Activated CD4-positive, alpha-beta T cell treated with anti-CD3 and anti-CD28 coated beads, Interleukin-2, amount 50 U/mL, for 48 hours (primary cell): Measurements from ENCODE around the gene RABEP1.
A peak's percentile ranks its signal among the peaks of the same experiment; 100 is the strongest.
"Not testable (repeated sequence)": the region's sequence is repeated elsewhere in the genome, so short reads cannot be mapped to it uniquely, and the experiment has no call there.

Experiments used
- DNase-seq, 2 experiments: peaks; one replicate each; pipeline ENCODE4 v3.0.0-alpha.2; 2020

RABEP1 gene, protein sequence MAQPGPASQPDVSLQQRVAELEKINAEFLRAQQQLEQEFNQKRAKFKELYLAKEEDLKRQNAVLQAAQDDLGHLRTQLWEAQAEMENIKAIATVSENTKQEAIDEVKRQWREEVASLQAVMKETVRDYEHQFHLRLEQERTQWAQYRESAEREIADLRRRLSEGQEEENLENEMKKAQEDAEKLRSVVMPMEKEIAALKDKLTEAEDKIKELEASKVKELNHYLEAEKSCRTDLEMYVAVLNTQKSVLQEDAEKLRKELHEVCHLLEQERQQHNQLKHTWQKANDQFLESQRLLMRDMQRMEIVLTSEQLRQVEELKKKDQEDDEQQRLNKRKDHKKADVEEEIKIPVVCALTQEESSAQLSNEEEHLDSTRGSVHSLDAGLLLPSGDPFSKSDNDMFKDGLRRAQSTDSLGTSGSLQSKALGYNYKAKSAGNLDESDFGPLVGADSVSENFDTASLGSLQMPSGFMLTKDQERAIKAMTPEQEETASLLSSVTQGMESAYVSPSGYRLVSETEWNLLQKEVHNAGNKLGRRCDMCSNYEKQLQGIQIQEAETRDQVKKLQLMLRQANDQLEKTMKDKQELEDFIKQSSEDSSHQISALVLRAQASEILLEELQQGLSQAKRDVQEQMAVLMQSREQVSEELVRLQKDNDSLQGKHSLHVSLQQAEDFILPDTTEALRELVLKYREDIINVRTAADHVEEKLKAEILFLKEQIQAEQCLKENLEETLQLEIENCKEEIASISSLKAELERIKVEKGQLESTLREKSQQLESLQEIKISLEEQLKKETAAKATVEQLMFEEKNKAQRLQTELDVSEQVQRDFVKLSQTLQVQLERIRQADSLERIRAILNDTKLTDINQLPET

DNA sequence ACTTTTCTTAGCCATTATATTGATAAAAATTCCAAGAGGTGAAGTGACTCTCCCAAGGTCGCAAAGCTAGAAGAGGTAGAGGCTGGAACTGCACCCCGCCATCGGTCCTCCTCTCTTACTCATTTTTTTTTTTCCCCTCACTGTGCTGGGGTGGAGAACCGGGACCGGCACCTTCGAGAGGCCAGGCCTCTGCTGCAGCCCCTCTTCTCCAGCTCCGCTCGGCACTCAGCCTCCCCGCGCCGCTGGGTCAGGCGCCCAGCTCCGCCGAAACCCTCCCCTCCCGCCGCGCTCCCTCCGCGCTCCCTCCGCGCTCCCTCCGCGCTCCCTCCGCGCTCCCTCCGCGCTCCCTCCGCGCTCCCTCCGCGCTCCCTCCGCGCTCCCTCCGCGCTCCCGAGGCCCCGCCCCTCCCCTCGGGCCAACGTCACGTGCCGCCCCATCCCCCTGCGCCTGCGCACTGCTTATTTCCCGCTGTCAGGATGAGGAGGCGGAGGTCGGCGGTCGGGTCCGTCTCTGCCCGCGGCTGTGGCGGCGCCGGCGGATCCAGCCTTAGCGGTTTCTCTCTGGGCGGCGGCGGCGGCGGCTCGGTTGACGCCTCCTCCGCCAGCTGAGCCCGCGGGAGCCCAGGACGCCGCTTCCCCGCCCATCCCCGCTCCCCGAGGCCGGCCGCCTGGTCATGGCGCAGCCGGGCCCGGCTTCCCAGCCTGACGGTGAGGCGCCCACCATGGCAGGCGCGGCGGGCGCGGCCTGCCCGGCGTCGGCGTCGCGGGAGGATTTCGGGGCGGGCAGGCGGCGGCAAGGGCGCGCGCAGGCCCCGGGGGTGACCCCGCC is at the start of gene RABEP1:
Gene RABEP1 (plus strand): TSS at position 471 of the 828 bp plus-strand sequence. CDS start 203 bp downstream, at position 674.
- DNase-seq = peak; percentile 94 to 95

DNA sequence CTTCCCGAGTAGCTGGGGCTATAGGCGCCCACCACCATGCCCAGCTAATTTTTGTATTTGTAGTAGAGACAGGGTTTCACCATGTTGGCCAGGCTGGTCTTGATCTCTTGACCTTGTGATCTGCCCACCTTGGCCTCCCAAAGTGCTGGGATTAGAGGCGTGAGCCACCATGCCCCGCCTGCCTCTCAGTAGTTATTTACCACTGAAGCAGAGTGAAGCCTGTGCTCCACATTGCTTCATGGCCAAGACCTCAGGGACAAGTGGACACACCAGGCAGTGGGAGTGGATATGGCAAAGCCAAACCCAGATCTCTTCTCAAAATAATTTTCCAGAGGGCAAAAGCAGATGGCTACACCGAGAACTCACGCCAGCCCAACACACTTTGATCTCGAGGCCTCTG is 48.6 kb upstream of the RABEP1 start:
- not testable (repeated sequence) for DNase-seq

DNA sequence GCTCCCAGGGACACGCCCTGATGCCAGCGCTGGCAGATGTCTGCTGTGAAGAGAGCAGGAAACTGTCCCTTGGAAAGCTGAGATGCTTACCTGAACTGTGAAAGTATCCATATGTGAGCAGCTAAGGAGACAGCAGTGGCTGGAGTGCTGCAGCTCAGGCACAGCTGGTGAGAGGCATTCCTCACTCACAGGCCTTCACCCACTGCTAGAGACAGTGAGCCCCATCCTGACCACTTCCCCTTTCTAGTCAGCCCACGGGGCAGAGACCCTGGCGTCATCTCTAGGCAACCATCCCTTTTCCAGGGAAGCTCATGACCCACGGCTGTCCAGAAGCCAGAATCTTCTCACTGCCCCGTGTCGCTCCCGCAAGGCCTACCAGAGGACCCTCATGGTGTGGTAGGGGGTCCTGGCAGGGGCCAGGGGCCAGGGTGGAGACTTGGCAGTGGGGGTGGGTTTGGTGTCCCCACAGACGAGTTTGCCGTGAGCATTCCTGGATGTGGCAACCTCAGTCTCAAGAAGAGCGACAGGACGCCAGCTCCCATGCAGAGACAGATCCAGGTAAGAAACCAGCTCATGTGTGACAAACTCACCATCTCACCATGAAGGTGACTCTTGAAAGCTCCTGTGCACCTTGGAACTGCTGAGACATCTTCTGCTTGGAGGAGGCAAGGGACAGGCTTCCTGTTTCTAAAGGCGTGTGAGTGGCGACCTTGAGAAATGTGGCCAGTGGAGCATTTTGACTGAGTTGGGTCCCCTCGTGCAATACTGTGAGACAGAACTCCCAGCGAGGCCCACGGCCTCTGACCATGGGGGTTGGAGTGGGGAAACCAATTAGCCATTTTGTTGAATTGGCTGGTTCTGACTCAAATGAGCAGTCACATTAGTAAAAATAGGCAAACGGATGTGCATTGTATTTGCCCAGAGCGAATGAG is 47.2 kb upstream of the RABEP1 start, which contains the start of gene SCIMP:
Gene SCIMP (minus strand): TSS at position 216 of the 932 bp plus-strand sequence. CDS start 105 bp downstream, at position 111.
- no peak for DNase-seq

DNA sequence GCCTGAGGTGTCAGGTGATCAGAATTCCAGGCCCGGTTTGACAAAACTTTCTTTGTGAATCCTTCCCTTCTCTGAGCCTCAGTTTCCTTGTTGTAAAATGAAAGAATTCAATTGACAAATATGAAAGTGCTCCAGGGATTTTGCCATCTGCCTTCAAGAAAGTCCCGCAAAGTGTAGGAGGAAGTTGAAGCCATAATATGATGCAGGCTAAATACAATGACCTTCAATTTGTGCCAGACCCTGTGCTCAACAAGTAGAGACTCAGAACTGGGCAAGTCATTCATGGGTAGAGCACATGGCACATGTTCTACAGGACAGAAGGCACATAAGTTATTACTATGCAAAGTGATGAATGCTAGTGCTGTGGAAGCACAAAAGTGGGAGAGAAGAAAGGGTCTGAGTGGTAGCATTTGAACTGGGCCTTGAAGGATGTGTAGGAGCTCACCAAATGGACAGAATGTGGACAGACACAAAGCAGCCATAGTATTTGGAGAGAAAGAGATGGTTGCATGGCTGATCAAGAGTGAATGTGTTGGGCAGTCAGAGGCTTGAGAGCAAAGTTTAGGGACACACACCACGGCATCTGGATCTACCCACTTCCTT is 45.0 kb upstream of the RABEP1 start:
- DNase-seq = no peak

DNA sequence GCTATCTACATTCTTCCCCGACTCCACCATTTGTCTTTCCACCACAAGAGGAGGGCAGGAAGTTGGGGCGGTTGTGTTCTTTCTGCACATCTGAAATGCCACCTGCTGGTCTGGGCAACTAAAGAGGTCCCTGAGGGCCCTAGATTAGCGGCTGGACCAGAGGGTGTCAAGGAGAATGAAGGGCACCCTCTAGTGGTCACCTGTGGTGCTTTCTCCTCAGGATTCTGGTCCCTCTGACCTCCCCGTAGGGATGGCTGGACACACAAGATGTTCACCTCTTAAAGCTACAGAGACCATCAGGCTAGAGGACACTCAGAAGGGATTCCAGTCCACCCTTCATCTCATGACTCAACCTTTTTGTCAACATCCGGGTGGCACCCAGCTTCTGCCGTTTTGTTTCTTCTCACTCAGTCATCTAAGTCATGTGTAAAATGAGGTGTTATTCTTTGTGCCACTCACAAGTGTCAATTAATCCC is 44.5 kb upstream of the RABEP1 start:
- peak; percentile 49 to 65 for DNase-seq

DNA sequence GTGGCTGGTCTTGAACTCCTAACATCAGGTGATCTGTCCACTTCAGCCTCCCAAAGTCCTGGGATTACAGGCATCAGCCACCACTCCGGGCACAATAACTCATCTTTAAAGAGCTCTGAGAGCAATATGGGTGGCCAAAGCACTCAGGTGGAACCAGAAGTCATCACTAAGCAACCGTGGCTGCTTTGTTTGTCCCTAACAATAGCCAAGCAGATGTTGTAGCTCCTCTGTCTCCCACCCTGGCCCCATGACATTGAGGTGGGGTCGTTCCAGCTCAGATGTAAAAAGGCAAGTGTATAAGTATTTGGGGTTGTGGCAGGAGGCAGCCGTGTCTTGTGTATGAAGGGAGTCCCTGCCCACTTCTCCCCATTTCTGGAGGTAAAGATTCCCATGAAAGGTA is 43.8 kb upstream of the RABEP1 start:
- DNase-seq = no peak

DNA sequence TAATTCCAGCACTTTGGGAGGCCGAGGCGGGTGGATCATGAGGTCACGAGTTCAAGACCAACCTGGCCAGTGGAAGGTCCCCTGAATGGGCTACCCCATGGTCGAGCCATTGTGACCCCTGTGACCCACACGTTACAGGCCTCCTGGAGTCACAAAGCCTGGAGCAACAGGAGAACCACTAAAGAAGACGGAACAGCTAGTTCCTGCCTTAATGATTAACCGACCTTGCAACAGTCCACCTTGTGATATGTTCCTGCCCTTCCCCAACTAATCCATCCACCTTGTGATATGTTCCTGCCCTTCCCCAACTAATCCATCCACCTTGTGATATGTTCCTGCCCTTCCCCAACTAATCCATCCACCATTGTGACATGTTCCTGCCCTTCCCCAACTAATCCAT is 42.3 kb upstream of the RABEP1 start:
- DNase-seq = not testable (repeated sequence)

DNA sequence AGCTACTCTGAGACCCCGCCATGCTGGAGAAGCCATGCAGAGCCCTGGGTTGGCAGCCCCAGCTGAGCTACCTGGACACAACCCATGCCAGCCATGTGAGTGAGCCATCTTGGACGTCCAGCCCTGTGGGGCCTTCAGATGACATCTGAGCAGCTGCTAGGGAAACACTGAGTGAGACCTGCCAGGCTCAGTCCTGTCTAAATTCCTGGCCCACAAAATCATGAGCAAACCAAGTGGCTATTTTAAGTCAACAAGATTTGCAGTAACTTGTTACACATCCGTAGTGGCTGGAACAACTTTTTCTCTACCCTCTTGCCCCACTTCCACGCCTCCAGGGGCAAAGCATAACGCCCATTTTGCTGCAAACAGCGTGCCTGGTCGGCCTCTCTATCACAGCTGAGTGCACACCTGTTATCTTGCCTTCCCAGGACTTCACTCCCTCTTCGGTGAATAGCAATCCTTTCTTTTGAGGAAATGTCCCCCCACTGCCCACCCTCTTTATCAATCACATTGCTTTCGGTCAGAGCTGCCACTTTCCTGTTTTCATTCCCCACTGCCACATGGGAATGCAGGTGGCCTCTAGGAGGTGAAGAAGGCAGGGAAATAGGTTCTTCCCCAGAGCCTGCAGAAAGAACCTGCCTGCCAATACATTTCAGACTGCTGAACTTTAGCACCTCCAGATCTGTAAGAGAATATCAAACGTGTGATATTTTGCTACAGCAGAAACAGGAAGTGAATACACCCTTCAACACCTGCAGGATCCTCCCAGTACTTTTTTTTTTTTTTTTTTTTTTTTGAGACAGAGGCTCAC is 40.0 kb upstream of the RABEP1 start:
- peak in 1 of 2 experiments; percentile 16 for DNase-seq

DNA sequence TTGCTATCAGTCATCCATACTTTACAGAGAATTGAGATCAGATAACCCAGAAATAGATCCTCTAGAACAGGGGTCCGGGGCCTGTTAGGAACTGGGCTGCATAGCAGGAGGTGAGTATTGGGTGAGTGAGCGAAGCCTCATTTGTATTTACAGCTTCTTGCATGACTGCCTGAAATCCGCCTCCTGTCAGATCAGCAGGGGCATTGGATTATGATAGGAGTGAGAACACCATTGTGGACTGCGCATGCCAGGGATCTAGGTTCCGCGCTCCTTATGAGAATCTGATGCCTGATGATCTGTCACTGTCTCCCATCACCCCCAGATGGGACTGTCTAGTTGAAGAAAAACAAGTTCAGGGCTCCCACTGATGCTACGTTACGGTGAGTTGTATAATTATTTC is 34.5 kb upstream of the RABEP1 start:
- no peak for DNase-seq

DNA sequence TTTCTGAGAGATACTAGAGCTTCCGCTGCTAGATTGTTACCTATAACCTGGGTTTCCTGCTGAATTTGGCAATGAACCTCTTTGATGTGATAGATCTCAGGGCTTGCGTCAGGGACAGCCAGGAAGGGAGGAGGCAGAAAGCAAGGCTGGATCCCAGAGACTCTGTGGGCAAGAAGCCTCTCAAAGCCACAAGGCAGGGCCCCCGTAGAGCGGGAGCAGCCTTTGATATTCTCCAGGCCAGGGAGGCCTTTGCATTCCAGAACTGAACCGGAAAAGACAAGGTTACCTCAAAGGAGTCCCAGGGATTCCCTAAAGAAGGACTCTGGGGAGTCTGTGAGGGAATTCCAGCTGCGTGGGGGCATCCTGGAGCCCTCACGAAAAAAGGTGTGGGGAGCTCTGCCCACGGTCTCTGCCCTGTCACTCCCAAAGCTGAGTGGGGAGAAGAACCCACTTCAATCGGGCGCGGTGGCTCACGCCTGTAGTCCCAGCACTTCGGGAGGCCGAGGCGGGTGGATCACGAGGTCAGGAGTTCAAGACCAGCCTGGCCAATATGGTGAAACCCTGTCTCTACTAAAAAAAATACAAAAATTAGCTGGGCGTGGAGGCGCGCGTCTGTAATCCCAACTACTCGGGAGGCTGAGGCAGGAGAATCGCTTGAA is 33.1 kb upstream of the RABEP1 start:
- no peak for DNase-seq

DNA sequence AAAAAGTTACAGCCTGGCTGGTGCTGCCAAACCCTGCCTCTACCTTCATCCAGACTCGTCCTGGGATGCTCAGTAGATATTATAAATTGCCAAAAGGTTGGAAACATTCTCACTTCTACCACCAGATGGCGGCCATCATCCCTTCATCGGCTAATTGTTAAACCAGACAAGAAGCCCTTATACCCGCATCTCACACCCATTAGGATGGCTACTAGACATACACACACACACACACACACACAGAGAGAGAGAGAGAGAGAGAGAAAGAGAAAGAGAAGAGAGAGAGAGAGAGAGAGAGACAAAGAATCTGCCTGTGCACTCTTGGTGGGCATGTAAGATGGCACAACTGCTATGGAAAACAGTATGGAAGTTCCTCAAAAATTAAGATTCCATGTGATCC is 32.5 kb upstream of the RABEP1 start:
- peak; percentile 58 to 68 for DNase-seq

DNA sequence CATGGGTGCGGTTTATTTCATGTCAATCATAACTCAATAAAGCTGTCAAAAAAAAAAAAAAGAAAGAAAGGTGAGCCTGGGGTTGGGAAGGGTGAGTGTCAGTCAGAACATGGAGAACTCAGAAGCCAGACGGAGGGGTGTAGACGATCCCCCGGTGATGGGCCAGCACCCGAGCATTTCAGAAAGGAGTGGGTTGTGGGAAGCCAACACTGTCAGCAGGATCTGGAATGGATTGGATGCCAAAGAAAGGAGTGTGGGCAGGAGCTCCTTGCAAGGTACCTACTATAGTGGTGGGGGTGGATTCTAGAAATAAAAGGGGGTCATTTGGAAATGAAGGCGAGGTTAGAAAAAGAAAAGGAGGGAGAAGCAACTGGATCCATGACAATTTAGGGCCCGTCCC is 27.7 kb upstream of the RABEP1 start:
- DNase-seq = no peak

DNA sequence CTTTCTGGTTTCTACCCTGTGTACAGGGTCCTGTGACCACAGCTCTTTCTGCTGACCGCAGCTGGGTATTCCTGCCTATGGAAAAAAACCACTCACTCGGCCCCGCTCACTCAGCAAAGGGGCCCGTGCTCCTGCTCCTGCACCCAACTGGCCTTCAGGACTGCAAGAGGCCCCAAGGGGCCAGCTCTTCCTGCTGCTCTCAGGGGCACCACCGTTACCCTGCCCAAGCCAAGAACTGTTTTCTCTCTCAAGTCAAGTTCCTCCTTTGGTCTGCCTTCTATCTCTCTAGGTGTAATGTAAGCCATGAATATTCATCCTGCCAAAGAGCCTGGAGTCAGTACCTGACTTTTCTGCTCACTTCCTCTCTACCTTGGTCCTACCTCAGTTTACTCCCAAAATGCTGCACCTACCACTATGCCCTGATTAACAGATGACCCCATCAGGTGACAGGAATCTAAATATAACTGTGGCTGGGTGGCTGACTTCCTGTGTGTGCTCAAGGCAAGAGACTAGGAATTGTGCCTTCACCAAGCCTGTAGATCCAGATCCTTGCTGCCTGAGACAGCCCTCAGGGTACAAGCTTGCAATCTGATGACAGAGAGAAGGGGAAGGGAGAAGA is 27.1 kb upstream of the RABEP1 start:
- no peak for DNase-seq

DNA sequence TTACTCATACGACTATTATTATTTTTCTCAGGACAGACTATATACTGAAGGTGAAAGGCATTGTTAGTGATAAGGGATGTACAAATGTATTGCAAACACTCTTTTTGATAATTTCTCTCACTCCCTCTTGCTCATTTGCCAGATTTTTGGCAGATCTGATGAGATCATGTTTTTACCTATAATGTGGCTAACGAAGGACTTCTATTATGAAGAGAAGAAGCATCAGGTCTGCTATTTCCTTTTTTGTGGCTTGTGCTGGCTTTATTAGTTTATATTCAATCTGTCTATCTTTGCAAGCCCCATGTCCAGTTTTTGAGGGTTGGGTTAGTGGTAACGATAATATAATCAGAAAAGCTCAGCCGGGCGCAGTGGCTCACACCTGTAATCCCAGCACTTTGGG is 25.0 kb upstream of the RABEP1 start:
- DNase-seq = no peak

DNA sequence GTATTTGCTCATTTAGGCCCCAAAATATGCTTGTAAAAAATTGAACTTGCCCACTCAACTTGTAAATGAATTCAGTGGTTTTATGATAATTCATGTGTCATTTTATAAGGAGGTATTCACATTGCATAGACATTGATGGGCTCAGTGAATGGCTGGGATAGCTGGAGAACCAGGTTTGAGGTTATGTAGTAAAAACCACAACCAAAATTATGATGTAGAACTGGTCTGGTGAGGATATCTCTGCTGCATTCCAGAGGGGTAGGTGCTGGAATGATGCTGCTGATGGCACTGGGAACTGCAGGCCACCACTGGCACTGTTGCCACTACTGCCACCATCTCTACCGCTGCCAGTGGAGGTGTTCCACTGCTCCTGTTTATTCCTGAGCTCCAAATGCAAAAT is 21.5 kb upstream of the RABEP1 start:
- no peak for DNase-seq

DNA sequence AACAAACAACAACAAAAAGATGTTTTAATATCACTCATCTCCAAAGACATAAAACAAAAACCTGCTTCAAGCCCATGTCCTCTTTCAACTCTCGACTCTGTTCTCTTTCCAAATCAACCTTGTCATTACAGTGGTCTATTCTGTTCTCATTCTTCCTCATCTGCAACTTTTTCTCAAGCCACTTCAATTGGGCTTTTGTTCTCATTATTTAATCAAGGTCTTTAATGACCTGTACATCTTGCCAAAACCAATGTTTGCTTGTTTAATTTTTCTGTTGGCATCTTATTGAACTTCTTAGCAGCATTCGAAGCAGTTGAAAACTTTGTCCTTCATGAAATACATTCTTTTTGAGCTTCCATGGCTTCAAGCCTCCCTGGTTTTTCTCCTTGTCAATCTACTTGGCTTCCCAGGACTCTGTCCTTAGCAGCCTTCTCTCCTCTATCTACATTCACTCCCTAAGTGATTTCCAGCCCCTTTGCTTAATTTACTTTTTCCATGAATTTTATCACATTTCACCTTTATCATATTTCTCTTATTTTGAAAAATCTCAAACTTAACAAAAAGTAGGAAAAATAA is 19.6 kb upstream of the RABEP1 start:
- DNase-seq = no peak

DNA sequence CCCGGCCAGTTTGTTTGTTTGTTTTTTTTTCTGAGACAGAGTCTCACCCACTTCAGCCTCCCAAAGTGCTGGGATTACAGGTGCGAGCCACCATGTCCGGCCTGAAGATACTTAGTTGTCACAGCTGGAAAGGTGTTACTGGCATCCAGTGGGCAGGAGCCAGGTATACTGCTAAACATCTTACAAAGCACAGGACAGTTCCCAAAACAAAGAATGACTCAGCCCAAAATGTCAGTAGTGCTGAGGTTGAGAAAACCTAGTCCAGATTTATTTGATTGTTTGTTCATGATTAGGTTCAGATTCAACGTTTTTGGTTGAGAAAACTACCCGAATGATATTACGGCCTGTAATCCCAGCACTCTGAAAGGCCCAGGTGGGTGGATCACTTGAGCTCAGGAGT is 18.6 kb upstream of the RABEP1 start:
- no peak for DNase-seq

DNA sequence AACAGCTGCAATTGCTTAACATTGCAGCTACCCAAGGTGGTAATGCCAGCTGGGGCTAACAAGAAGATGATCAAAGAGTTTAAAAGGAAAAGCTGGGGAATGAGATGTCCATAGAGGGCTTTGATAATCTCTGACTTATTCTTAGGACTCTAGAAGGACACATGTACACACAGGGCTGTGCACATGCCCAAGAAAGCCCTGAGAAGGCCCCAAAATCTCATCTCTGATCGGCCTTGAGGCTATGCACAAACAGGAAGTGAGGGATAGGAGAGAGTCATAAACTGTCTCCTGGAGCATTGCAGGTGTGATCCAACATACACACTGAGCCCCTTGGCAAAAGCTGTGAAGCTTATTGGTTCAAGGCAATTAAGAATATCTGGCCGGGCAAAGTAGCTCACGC is 17.2 kb upstream of the RABEP1 start:
- DNase-seq = no peak
